ENCODE measurements around the gene KLC3. TPM values are rescaled to one million over a fixed set of nuclear protein-coding genes. Genes with fewer than 3 reads are reported as not detected.

Gene KLC3
- total RNA-seq, 1 experiment from 2014 or later: 4.8 TPM

- Histone ChIP-seq H4K8ac (replicated peaks; ENCODE audit: insufficient read length, low read depth, low read length) (no peak overlapping the region), H3K56ac (ENCODE audit: insufficient read length, low read depth, low read length) (no peak overlapping the region), H2AFZ (ENCODE audit: low read length) (no peak overlapping the region), H3K4ac (ENCODE audit: low read depth, low read length) (no peak overlapping the region), H2BK5ac (ENCODE audit: insufficient read length, low read length) (no peak overlapping the region), H4K20me1 (ENCODE audit: control insufficient read depth, insufficient read depth, insufficient read length) (no peaks in the 10 kb centered on the region), H2BK20ac (ENCODE audit: low read depth, low read length, poor library complexity, severe bottlenecking) (no peak overlapping the region), H3T11ph (ENCODE audit: low read length) (no peak overlapping the region), H2AK5ac (ENCODE audit: insufficient read length, low read length) (no peak overlapping the region), H2BK120ac (ENCODE audit: low read depth, low read length, poor library complexity, severe bottlenecking) (no peak overlapping the region), H3K27ac (ENCODE audit: insufficient read length, low read depth, low read length) (no peak overlapping the region), H3K18ac (ENCODE audit: insufficient read length, low read depth, low read length) (no peak overlapping the region), H3K4me1 (ENCODE audit: insufficient read depth, low read length) (no peaks in the 10 kb centered on the region), H4K5ac (ENCODE audit: insufficient read length, low read depth, low read length) (no peak overlapping the region), H3K9ac (ENCODE audit: extremely low read depth, insufficient read length, low read length) (no peak overlapping the region), H3K27me3 (ENCODE audit: insufficient read depth, low read length) (no peaks in the 10 kb centered on the region), H3K79me1 (ENCODE audit: insufficient read depth, low read depth, low read length, poor library complexity, severe bottlenecking) (no peaks in the 10 kb centered on the region), H3K23ac (ENCODE audit: insufficient read length, low read depth, low read length) (no peak overlapping the region), H3K14ac (ENCODE audit: insufficient read depth, low read length) (no peak overlapping the region), H3K23me2 (ENCODE audit: insufficient read length, low read depth, low read length, poor library complexity, severe bottlenecking) (no peaks in the 10 kb centered on the region), H3K79me2 (ENCODE audit: insufficient read depth, low read length) (no peaks in the 10 kb centered on the region), H2BK12ac (ENCODE audit: insufficient read length, low read depth, low read length) (no peak overlapping the region), H3K9me3 (ENCODE audit: control insufficient read depth, low read depth, low read length) (no peaks in the 10 kb centered on the region), H3K4me2 (ENCODE audit: insufficient read depth, insufficient read length, low read length) (no peak overlapping the region), H2BK15ac (ENCODE audit: low read depth, low read length) (no peak overlapping the region), H4K91ac (ENCODE audit: insufficient read length, low read depth, low read length) (no peak overlapping the region)
- no peak for TF ChIP-seq CTCF (conservative IDR thresholded peaks at IDR 0.05)
- peaks cover 7% of the 10 kb centered on the region for H3K27me3 Mint-ChIP-seq (ENCODE audit: low read depth)
- H3K4me1 Mint-ChIP-seq: peaks cover 0 to 4% of the 10 kb centered on the region in 2 experiments; a peak in 2 of 4 replicates
- H3K4me3 Mint-ChIP-seq: no peak overlapping the region
- no peak for DNase-seq
- H3K9me3 Mint-ChIP-seq: no peaks in the 10 kb centered on the region
- H3K27ac Mint-ChIP-seq: no peak overlapping the region
- H3K36me3 Mint-ChIP-seq (ENCODE audit: insufficient read depth in 1 of 3, low read depth in 3 of 3): peaks cover 25 to 60% (median 37%) of the 10 kb centered on the region in 3 experiments
Observed at GRCh38 chr19:45295873-45296272, 44.7 kb upstream of the KLC3 start.

Data from H9 (cell line).